ENCODE data around the gene CD177. TPM values are rescaled to one million over a fixed set of nuclear protein-coding genes. Genes with fewer than 3 reads are reported as not detected.
"Not testable (repeated sequence)": the region's sequence is repeated elsewhere in the genome, so short reads cannot be mapped to it uniquely, and the experiment has no call there.

CD177 gene
- total RNA-seq, 4 donors from 2014 or later: 0.72 to 20.3 (median 3.5) TPM

GRCh38 chr19:43380771-43381386, 27.4 kb downstream of the CD177 start:
- TF ChIP-seq CTCF (IDR thresholded peaks at IDR 0.05): no peak
- no peak for ATAC-seq (ENCODE audit: low FRiP score)
- DNase-seq (ENCODE audit: low spot score): no peak

- not testable (repeated sequence) for DNase-seq (ENCODE audit: low spot score); ATAC-seq (ENCODE audit: low FRiP score)
Observed at GRCh38 chr19:43382586-43383216, 29.2 kb downstream of the CD177 start.

- DNase-seq (ENCODE audit: low spot score); ATAC-seq (ENCODE audit: low FRiP score): not testable (repeated sequence)
Observed at GRCh38 chr19:43383254-43383653, 29.8 kb downstream of the CD177 start.

- ATAC-seq (ENCODE audit: low FRiP score); DNase-seq (ENCODE audit: low spot score): not testable (repeated sequence)
Observed at GRCh38 chr19:43383759-43384158, 30.3 kb downstream of the CD177 start.

GRCh38 chr19:43390903-43391551, 37.5 kb downstream of the CD177 start:
- not testable (repeated sequence) for DNase-seq (ENCODE audit: low spot score); ATAC-seq (ENCODE audit: low FRiP score)

- DNase-seq (ENCODE audit: low spot score); ATAC-seq (ENCODE audit: low FRiP score): not testable (repeated sequence)
Observed at GRCh38 chr19:43391552-43391935, 38.1 kb downstream of the CD177 start.

- not testable (repeated sequence) for DNase-seq (ENCODE audit: low spot score); ATAC-seq (ENCODE audit: low FRiP score)
Observed at GRCh38 chr19:43393501-43393900, 40.0 kb downstream of the CD177 start.

- ATAC-seq (ENCODE audit: low FRiP score) (no peak), DNase-seq (ENCODE audit: low spot score) (no peak)
- TF ChIP-seq CTCF (IDR thresholded peaks at IDR 0.05): no peak
Observed at GRCh38 chr19:43395561-43395960, 42.1 kb downstream of the CD177 start.

GRCh38 chr19:43406297-43406696, 52.8 kb downstream of the CD177 start:
- no peak for ATAC-seq (ENCODE audit: low FRiP score)
- TF ChIP-seq CTCF (IDR thresholded peaks at IDR 0.05): no peak
- no peak for DNase-seq (ENCODE audit: low spot score)

- TF ChIP-seq CTCF (IDR thresholded peaks at IDR 0.05): no peak
- ATAC-seq (ENCODE audit: low FRiP score): no peak
- DNase-seq (ENCODE audit: low spot score): no peak
Observed at GRCh38 chr19:43407416-43408005, 54.0 kb downstream of the CD177 start.
